NCI-H146 (cell line): ENCODE results near the gene RASSF10.
A peak's percentile ranks its signal among the peaks of the same experiment; 100 is the strongest.

Experiments
- DNase-seq: peaks from one replicate; lab custom pipeline; 2025; lab: John Stamatoyannopoulos, UW

Gene RASSF10

DNA sequence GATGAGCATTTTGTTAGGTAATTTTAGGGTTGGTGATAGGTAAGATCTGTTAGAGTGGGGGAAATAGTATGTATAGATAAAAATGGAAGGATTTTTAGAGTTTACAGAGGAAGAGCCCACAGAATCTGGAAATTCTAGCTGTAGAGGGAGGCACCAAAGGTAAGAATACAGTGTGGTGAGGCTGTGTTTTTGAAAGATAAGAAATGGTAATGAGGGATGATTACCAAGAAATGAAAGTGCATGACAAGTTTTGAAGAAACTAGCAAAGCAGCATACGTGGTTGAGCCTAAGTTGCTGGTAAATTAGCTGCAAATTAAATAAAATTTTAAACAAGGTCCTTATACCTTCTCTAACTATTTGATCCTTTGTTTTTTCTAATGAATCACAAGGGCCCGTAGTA lies 14.6 kb upstream of the RASSF10 start:
- DNase-seq, result no peak

DNA sequence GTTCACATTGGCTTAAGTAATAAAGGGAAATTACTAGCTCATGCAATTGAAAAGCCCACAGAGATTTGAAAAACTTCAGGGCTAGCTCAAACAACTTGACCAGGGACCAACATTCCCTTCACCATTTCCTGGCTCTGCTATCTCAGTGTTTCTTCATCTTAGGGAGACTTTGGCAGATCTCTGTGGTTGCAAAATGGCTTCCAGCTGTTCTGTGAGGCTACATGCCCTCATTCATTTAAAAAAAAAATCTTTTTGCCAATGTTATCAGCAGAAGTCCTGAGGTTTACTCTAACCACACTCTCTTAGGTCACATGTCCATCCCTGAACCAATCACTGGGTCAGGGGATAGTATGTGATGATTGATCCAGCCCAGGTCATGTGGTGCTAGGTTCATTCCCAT lies 13.9 kb upstream of the RASSF10 start:
- DNase-seq, result no peak

DNA sequence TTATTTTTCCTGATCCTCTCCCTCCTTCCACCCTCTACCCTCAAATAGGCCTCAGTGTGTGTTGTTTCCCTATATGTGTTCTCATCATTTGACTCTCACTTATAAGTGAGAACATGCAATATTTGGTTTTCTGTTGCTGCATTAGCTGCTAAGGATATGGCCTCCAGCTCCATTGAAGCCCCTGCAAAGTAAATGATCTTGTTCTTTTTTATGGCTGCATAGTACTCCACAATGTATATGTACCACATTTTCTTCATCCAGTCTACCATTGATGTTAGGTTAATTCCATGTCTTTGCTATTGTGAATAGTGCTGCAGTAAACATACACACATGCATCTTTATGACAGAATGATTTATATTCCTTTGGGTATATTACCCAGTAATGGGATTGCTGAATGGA lies 13.3 kb upstream of the RASSF10 start:
- DNase-seq, result no peak

DNA sequence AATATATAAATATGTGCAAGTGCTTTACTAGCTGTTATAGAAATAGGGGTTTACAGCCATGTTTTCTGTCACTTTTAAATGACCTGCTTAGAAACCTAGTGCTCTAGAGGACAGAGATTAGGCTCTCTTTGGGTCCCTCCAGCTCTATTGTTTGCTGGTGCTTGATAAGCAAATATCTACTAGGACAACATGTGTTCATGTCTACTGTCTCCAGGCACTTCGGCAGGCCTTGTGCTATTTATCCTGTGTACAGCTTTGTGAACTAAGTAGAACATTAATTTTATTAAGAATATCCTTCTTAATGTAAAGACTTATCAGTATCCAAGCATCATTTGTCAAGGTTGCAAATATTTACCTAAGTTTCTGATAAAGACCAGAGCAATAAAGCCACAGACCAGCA lies 11.9 kb upstream of the RASSF10 start:
- DNase-seq, result no peak

DNA sequence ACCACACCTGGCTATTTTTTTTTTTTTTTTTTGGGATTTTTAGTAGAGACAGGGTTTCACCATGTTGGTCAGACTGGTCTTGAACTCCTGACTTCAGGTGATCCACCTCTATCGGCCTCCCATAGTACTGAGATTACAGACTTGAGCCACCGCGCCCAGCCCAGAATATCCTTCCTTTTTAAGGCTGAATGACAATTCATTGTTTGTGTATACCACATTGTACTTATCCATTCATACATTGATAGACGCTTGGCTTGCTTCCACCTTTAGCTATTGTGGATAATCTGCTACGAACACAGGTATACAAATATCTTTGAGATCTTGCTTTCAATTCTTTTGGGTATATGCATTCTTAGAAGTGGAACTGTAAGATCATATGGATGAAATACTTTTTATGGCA lies 10.8 kb upstream of the RASSF10 start:
- DNase-seq, result no peak

- no peak for DNase-seq
These were observed 9.5 kb upstream of the RASSF10 start for GRCh38 chr11:12999597-12999996.

DNA sequence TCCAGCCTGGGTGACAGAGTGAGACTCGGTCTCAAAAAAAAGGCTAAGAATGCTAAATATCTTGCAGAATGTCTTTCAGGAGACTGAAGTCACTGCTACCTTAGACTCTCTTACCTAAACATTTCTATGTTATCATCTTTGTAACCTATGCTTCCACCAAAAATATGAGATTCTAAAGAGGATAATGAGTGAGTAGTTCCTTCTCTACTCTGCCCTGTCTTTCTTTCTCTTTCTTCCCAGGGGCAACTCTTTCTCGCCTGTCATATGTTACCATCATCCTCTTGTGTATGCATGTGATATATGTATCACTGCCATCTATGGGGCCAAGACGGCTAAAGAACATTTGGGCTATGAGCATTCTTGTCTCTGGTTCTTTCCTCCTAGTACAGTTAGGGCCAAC lies 9.0 kb upstream of the RASSF10 start:
- no peak for DNase-seq

DNA sequence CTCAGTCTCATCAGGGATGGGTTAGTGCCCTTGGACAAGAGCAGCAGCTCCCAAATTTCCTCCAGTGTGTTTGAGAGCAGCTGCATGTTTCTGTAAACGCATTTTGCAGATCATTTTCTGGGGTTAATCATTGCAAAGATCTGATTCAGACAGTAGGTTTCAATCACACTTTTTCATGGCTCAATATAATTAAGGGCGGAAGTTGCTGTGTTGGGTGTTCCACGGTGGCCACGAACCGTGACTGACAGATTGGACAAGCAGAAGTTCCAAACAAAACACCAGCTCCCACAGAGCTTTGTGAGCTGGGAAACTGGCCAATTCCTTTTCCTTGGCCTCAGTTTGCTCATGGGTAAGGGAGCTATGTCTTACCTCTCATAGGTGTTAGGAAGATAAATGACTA lies 8.4 kb upstream of the RASSF10 start:
- DNase-seq, result no peak

- no peak for DNase-seq
These were observed 5.2 kb upstream of the RASSF10 start for GRCh38 chr11:13003736-13004493.

DNA sequence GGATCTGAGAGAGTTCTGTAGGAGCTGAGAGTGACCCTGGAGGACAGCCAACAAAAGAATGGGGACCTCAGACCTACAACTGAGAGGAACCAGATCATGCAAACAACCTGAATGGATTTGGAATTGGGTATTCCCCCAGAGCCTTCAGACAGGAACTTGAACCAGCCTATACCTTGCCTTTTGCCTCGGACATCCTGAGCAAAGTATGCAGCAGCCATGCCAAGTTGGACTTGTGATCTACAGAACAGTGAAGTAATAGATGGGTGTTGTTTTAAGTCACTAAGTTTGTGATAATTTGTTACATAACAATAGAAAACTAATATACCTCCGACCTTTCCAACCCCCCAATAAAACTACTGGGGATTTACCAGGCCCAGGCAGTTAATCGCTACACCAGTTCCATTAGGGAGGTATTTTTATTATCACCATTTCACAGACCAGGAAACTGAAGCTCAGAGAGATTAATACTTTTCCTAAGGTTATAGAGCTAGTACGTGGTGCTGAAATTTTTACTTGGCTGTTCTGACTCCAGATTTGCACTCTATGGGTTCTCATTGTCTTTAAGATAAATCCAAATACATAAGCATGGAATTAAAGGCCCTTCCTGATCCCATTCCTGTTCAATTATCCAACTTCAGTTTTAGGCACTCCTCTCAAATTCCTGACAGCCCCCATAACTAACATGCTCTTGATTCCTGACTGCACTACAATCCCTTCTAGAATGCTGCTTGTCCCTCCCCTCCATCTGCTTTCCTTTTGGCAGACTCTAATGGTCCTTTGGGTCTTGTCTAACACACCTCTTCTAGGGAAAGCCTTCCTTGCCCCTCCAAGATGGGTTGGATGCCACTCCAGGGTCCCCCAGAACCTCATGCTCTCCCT lies 1.7 kb upstream of the RASSF10 start:
- no peak for DNase-seq

DNA sequence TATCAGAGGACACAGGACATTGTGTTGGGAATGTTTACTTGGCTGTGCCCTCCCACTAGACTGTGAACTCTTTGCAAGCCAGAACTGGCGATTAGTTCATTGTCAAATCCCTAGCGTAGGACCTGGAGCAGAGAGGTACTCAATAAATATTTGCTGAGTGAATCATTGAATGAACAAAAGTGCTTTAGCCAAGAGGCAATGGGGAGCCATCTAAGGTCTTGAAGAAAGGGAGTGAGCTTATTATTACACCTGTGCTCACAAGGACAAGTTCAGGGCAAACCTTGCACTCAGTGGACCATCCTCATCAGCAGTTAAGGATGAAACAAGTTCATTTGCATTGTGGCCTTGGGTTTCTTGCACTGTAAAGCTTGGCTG lies 1.1 kb upstream of the RASSF10 start:
- peak; percentile 9 for DNase-seq

GRCh38 chr11:13009476-13009920 lies 382 bp downstream of the RASSF10 start:
- DNase-seq, result peak; percentile 60

GRCh38 chr11:13009921-13010748 lies 1.0 kb downstream of the RASSF10 start:
- DNase-seq, result peak; percentile 46

- no peak for DNase-seq
These were observed 1.8 kb downstream of the RASSF10 start for GRCh38 chr11:13010749-13011465.

GRCh38 chr11:13011466-13012055 lies 2.4 kb downstream of the RASSF10 start:
- no peak for DNase-seq

- DNase-seq, result no peak
These were observed 3.0 kb downstream of the RASSF10 start for GRCh38 chr11:13012056-13012661.

DNA sequence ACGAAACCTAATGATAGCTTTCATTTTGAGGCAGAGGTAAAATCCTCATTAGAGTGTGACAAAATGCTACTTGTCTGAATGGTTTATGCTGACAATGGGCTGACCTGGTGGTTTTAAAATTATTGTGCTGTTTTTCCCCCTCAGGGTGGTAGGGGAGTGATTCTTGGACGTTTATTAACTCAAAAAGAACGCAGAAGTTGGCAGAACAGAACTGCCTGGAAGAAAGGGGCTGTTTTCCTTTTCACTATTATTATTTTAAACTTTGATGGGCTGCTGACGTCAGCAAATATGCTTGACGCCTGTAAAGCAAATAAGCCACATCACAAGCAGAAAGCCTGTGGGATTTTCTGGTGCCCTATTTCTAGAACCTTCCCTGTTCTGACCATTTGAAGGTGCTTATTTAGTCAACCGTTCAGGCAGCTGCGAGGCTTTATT lies 4.0 kb downstream of the RASSF10 start:
- no peak for DNase-seq

- DNase-seq, result no peak
These were observed 6.6 kb downstream of the RASSF10 start for GRCh38 chr11:13015753-13016152.

DNA sequence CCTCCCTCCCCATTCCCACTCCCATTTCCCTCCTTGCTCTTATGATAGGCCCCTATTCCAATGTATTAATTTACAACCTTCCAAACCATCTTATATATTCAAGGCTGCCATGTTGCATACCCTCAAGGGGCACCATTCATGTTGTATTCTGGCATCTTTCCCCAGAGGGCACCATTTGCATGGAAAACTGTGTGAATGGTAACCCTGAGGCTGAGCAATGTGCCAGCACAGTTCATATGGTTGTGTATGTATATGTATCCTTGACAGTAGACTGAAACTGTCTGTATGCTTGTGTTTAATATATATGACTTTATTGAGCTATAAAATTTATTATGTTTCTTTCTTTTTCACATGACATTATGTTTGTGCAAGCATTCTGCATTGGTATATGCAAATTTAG lies 7.3 kb downstream of the RASSF10 start:
- peak; percentile 35 for DNase-seq

- no peak for DNase-seq
These were observed 10.2 kb downstream of the RASSF10 start for GRCh38 chr11:13019313-13019712.

DNA sequence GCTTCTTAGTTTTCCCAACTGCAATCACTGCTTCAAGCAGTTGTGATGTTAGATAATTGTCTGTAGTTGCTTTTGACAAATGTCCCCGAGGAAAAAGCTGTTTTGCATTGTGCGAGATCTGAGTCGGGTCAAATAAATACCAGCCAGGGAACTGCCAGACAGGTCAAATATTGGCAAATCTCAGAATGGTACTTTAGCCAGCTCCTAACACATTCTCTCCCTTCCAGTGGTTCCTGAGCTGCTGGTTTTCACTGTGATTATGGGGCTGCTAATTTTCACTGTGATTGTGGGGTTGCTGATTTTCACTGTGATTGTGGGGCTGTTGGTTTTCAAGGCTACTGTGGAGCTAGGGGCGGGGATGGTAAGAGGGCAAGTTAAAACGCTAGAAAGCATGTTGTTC lies 14.3 kb downstream of the RASSF10 start:
- no peak for DNase-seq
